GM12891 (cell line): Measurements from ENCODE around the gene NELFA.

Source experiments
- PAX5 ChIP-seq: IDR thresholded peaks from 2 replicates; pipeline ENCODE4 v1.6.1; 2011; ENCODE audit warnings: low read length, moderate library complexity, mild to moderate bottlenecking; ENCODE audit not compliant: insufficient read depth, severe bottlenecking
- POLR2A ChIP-seq: IDR thresholded peaks from 2 replicates; pipeline ENCODE4 v1.6.1; 2011; ENCODE audit warnings: low read depth, low read length, control low read depth
- POLR2AphosphoS5 ChIP-seq: IDR thresholded peaks from 2 replicates; pipeline ENCODE4 v1.6.1; 2011; ENCODE audit warnings: low read depth, low read length, control low read depth
- POU2F2 ChIP-seq: IDR thresholded peaks from 2 replicates; pipeline ENCODE4 v1.6.1; 2011; ENCODE audit warnings: low read depth, mild to moderate bottlenecking, control low read depth, low read length, moderate library complexity
- SPI1 ChIP-seq: IDR thresholded peaks from 2 replicates; pipeline ENCODE4 v1.6.1; 2011; ENCODE audit warnings: low read depth, low read length, control low read depth
- TAF1 ChIP-seq: IDR thresholded peaks from 2 replicates; pipeline ENCODE4 v1.6.1; 2011; ENCODE audit warnings: low read depth, low read length, control low read depth

- no peak for TF ChIP-seq POU2F2
- TF ChIP-seq POLR2AphosphoS5: no peak
- TF ChIP-seq POLR2A: no peak
- TF ChIP-seq TAF1: no peak
- no peak for TF ChIP-seq SPI1
- TF ChIP-seq PAX5: no peak
Observed at GRCh38 chr4:2006367-2006766, 2.4 kb downstream of the NELFA start.
